ENCODE results near the gene RAPGEF6.

RAPGEF6 gene

DNA sequence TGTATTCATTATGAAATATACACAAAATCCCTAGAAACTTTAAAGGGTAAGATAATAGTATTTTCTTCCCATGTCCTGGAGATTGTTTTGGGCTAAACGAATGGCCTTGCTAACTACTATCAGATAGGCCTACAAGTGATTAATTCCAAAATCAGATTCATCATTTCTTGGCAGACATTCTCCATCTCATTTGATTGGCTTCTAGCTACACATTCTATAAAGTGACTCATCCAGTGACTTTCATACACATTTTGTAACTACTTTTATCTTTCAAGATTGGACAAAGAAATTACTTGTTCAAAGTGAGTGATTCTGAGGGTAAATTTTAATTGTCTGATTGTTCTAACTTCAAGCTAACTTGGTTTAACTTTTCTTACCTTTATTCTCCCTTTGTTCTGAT is 93.3 kb downstream of the RAPGEF6 start:
- peaks cover 5% of the 10 kb centered on the region for H3K36me3 ChIP-seq
- TF ChIP-seq, protein P1, sequence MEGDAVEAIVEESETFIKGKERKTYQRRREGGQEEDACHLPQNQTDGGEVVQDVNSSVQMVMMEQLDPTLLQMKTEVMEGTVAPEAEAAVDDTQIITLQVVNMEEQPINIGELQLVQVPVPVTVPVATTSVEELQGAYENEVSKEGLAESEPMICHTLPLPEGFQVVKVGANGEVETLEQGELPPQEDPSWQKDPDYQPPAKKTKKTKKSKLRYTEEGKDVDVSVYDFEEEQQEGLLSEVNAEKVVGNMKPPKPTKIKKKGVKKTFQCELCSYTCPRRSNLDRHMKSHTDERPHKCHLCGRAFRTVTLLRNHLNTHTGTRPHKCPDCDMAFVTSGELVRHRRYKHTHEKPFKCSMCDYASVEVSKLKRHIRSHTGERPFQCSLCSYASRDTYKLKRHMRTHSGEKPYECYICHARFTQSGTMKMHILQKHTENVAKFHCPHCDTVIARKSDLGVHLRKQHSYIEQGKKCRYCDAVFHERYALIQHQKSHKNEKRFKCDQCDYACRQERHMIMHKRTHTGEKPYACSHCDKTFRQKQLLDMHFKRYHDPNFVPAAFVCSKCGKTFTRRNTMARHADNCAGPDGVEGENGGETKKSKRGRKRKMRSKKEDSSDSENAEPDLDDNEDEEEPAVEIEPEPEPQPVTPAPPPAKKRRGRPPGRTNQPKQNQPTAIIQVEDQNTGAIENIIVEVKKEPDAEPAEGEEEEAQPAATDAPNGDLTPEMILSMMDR (IDR thresholded peaks at IDR 0.05; ENCODE audit: low read depth, low read length): no peak
- no peak for DNase-seq
- no peaks in the 10 kb centered on the region for H3K9me3 ChIP-seq (ENCODE audit: severe bottlenecking)
- no peaks in the 10 kb centered on the region for H3K27me3 ChIP-seq (ENCODE audit: insufficient read depth, low read depth, severe bottlenecking)
- no peak overlapping the region for H3K27ac ChIP-seq
- H3K4me3 ChIP-seq (ENCODE audit: low read depth, low read length): no peak overlapping the region

DNA sequence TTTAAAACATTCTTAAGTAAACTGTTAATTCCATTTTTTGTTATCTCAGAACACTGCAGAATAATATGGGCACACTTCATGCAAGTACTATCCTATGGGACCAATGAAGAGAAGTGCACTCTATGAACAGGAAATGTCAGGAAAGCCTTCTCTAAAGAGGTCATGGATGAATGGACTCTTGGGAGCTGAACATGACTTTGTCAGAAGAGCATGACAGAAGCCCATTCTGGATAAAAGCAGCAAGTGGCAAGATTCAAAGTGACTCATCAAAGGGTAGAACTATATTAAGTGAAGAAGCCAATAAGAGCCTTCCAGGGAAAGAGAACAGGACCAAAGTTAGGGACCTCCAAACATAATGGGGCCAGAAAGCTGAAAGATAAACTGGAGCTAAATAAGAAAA is 94.0 kb downstream of the RAPGEF6 start:
- H3K27ac ChIP-seq: no peak overlapping the region
- H3K36me3 ChIP-seq: peaks cover 5% of the 10 kb centered on the region
- no peak overlapping the region for H3K4me3 ChIP-seq (ENCODE audit: low read depth, low read length)
- H3K27me3 ChIP-seq (ENCODE audit: insufficient read depth, low read depth, severe bottlenecking): no peaks in the 10 kb centered on the region
- TF ChIP-seq, protein P1 (IDR thresholded peaks at IDR 0.05; ENCODE audit: low read depth, low read length): no peak
- no peaks in the 10 kb centered on the region for H3K9me3 ChIP-seq (ENCODE audit: severe bottlenecking)
- DNase-seq: no peak

DNA sequence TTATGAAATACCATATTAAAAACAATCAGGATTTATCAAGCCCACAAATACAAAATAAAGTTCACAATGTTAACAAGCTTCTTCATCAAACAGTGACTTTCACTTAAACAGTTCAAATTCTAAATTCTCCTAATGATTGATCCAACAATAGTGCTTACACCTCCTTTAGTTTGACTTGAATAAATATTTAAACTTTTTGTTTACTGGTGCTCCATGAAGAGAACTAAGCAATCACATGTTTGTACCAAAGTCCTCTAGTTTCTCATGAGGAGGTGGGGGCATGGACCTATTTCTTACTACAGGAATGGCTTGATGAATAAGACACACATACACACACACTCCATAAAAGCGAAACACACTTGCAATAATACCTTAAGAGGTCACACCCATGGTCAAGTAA is 95.8 kb downstream of the RAPGEF6 start:
- Histone ChIP-seq H3K36me3 (no peaks in the 10 kb centered on the region; the same call in 1 of the 2 replicates), H3K27me3 (ENCODE audit: insufficient read depth, low read depth, severe bottlenecking) (no peaks in the 10 kb centered on the region), H3K27ac (no peak overlapping the region), H3K9me3 (ENCODE audit: severe bottlenecking) (no peaks in the 10 kb centered on the region), H3K4me3 (ENCODE audit: low read depth, low read length) (no peak overlapping the region)
- DNase-seq: no peak
- TF ChIP-seq, protein P1 (IDR thresholded peaks at IDR 0.05; ENCODE audit: low read depth, low read length): no peak

DNA sequence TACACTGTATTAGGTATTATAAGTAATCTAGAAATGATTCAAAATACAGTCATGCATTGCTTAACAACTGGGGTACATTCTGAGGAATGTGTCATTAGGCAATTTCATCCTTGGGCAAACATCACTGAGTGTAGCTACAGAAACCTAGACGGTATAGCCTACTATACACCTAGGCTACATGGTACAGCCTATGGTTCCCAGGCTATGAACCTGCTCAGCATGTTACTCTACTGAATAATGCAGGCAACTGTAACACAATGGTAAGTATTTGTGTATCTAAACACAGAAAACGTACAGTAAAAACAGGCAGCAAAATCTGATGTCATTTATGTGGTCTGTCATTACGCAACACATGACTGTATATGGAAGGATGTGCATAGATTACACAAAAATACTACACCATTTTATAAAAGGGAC is 96.8 kb downstream of the RAPGEF6 start:
- Histone ChIP-seq H3K27me3 (ENCODE audit: insufficient read depth, low read depth, severe bottlenecking) (no peaks in the 10 kb centered on the region), H3K9me3 (ENCODE audit: severe bottlenecking) (no peaks in the 10 kb centered on the region), H3K36me3 (no peaks in the 10 kb centered on the region), H3K27ac (no peak overlapping the region), H3K4me3 (ENCODE audit: low read depth, low read length) (no peak overlapping the region)
- DNase-seq: no peak
- TF ChIP-seq, protein P1 (IDR thresholded peaks at IDR 0.05; ENCODE audit: low read depth, low read length): no peak

DNA sequence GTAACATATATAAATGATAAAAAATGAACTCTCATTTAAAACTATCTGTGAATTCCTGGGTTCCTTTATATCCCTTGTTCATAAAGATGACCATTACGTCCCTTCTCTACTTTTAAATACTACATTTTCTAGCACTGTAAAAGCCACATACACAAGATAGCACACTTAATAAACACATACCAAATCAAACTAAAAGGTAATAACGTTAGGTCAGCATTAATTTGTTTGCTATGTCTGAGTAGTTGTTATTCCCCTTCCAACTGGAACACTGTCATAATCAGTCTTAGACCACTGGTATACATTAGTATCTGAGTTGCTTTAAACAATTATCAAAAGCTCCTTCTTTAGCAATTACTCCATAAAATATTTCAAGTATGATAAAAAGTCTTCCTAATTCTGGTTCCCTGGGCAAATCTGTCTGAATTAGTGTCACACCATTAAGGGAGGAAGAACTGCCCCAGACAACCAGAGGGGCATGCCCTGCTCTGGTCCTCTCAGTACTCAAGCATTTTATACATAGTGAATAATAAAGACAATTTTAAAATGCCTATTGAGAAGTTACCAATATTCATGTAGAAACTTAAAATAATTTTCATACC is 98.1 kb downstream of the RAPGEF6 start:
- Histone ChIP-seq H3K9me3 (ENCODE audit: severe bottlenecking) (no peaks in the 10 kb centered on the region), H3K27ac (no peak overlapping the region), H3K27me3 (ENCODE audit: insufficient read depth, low read depth, severe bottlenecking) (no peaks in the 10 kb centered on the region), H3K36me3 (no peaks in the 10 kb centered on the region), H3K4me3 (ENCODE audit: low read depth, low read length) (no peak overlapping the region)
- TF ChIP-seq, protein P1 (IDR thresholded peaks at IDR 0.05; ENCODE audit: low read depth, low read length): no peak
- no peak for DNase-seq

DNA sequence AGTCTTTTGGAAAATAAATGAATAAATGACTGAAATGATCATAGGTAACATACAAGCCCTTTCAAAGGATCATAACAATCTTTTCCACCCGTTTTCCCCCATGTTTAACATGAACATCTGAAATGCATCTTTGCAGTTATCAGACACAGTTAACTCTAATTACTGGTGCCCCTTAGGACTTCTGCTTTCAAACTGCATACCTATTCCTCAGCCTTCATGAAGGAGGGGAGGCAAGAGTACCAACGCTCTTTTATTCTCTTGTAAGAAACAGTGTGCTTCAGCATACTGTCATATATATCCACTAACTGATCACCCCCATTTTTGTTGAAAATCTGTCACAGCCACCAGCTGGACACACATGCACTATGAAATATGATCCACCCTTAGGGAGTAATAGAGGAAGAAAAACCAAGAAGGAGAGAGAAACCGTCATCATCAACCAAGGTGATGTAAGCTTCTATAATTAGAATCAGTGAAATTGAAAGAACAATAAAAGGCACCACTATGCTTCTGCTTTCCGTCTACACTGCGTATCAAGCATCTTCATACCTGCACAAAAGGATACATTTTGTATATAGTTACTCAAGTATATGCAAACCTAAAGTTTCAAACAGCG is 98.7 kb downstream of the RAPGEF6 start:
- no peaks in the 10 kb centered on the region for H3K9me3 ChIP-seq (ENCODE audit: severe bottlenecking)
- no peaks in the 10 kb centered on the region for H3K27me3 ChIP-seq (ENCODE audit: insufficient read depth, low read depth, severe bottlenecking)
- no peak overlapping the region for H3K27ac ChIP-seq
- DNase-seq: no peak
- H3K4me3 ChIP-seq (ENCODE audit: low read depth, low read length): no peak overlapping the region
- no peaks in the 10 kb centered on the region for H3K36me3 ChIP-seq
- TF ChIP-seq, protein P1 (IDR thresholded peaks at IDR 0.05; ENCODE audit: low read depth, low read length): no peak

Data from WERI-Rb-1 (cell line).